D341Med (cell line): ENCODE results near the gene ZC3H12D.

Experiments used
- DNase-seq: peaks from one replicate; pipeline ENCODE4 v3.0.0; 2012; ENCODE audit warnings: low spot score

ZC3H12D gene

DNA sequence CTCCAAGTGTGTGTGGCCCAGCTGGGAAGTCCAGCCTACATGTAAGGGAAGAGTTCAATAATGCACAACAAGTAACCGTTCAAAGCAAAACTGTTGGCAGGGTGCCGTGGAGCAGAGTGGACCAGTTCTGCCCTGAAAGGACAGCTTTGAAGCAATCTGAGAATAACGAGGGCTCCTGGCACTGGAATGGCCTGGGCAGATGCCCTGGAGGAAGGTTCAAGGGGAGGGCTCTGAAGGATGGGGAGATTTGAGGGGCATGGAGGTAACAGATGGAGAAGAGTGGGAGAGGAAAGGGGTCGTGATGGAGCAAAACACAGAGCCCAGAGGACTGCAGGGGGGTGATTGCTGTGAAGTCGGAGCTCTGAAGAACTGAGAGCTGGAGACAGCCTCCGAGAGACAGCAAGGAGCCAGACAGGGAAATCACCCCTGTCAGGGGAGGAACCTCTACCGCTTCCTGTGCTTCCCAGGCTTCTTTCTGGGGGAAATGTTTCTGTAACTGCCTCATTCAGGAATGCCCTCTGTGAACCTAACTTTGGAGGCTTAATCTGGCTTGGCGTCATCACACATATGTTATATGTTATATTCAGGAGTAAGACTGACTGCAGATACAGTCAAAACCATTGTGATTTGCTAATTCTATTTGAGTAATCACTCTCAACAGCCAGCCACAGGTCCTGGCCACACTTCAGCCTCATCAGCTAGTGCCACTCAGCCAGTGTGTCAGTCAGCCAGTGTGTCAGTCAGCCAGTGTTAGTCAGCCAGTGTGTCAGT, 41.2 kb downstream of the ZC3H12D start:
- DNase-seq: no peak

DNA sequence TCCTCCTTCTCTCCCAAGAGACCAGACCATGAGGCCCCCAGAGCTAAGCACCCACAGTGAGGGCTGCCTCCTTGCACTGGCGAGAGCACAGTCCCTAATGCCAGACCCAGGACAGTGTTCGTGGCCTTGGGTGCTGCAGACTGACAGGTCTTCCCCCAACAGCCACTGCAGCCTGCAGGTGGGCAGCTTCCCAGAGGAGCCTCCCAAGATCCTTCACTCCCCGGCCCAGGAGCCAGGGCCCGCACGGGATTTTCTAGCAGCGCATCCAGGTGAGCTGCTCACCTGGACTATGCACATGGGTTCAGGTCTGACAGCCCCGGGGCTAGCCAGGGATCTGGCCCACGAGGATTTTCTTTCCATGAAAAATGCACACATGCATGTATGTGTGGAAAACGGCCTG, 43.1 kb downstream of the ZC3H12D start:
- peak; percentile 8 for DNase-seq

DNA sequence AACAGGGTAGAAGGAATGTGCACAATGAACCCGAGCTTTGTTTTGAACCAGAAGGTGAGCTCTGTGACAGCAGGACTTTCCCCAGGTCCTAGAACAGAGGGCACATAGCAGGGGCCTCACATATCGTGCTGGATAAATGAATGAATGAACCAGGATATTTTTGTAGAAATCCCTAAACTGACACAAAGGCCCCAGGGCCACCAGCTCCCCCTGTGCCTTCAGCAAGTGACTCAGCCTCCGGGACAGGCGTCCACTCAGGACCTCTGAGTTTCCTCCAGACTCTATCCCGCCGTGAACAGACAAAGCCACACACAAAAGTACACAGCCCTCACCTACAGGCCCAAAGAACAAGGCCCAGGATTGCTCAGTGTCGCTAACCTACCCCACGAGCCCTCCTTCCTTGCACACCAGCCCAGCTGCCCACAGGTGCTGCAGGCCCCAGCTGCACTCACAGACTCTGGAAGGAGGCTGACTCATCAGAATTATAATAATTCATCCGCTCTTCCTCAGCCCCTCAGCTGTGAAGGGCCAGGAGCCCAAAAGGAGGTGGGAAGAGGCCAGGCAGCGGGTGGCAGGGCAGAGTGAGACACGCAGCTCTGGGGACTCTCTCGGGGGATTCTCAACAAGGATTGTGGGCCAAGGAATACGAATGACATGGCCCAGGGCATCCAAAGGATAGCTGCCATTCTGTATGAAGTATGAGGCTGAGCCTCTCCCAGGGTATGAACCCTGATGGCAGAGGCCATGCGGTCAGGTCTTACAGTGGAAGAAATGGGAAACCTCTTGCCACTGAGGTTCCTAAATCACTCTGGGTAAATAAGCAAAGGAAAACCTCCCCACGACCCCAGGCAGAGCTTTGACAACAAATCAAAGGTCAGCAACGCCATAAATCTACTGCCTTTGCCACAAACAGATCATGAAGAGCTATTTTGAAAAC, 43.8 kb downstream of the ZC3H12D start:
- DNase-seq: peak; percentile 8

GRCh38 chr6:149439626-149440025, 45.2 kb downstream of the ZC3H12D start:
- no peak for DNase-seq

DNA sequence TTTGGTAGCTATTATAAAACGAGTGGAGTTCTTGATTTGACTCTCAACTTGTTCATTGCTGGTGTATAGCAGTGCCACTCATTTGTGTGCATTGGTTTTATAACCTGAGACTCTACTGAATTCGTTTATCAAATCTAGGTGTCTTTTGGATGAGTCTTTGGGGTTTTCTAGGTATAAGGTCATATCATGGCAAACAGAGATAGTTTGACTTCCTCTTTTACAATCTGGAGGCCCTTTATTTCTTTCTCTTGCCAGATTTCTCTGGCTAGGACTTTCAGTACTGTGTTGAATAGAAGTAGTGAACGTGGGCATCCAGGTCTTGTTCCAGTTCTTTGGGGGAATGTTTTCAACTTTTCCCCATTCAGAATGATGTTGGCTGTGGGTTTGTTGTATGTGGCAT, 46.0 kb downstream of the ZC3H12D start:
- no peak for DNase-seq

GRCh38 chr6:149437212-149437611, 47.6 kb downstream of the ZC3H12D start:
- DNase-seq: no peak

- DNase-seq: no peak
These were observed 48.2 kb downstream of the ZC3H12D start for GRCh38 chr6:149436647-149437046.

- DNase-seq: no peak
These were observed 48.8 kb downstream of the ZC3H12D start for GRCh38 chr6:149435919-149436586.

DNA sequence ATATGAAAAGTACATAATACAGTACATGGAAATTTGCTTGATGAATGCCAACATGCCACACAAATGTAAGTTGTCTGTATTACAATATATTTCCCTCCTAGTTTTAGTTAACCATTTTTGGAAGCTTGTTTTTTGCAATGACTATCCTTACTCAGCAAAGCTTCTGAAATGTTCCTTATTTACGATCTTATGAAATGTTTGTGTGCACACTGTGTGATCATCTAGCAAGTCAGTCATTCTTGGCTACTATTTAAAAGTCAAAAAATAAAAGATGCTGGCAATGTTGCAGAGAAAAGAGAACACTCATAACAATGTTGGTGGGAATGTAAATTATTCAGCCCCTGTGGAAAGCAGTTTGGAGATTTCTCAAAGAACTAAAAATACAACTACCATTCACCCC, 50.9 kb downstream of the ZC3H12D start:
- no peak for DNase-seq

- no peak for DNase-seq
These were observed 51.4 kb downstream of the ZC3H12D start for GRCh38 chr6:149433405-149433804.

DNA sequence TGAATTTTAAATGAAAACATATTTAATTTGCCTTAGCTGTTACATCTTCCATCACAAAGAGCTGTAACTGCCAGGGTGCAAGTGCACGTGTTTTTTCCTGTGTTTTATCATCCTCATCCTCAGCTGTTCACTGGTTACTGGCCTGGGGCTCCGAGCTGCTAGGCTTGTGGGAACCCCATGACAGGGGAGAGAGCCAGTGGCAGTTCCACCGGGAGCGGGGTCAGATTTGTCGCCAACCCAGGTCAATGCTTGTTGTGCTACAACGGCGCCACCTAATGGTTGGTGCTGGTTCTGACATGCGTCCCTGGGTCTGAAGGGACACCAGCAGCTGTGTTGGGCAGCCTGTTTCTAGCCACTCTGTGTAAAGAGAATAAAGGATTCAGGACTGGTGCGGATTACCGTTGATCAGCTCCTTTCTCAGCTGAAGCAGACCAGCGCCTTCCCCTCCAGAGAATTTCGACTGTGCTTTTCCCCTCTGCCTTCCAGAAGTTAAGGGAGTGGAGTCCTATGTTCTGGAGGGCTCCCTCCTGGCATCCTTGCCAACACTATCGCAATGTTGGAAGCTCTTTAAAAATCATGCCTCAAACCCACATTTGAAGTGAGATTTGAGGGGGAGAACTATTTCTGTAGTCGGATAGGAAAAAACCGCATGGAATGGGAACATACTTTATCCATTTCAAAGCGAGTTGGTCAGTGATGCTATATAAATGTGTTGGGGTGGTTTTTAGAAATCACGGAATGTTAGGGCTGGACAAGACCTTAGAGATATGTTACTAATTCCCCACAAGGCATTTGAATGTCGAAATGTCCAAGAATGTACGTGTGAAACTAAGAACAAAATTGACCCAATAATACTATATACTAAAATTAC, 52.7 kb downstream of the ZC3H12D start:
- peak; percentile 90 for DNase-seq

GRCh38 chr6:149429427-149430360, 55.1 kb downstream of the ZC3H12D start:
- no peak for DNase-seq

DNA sequence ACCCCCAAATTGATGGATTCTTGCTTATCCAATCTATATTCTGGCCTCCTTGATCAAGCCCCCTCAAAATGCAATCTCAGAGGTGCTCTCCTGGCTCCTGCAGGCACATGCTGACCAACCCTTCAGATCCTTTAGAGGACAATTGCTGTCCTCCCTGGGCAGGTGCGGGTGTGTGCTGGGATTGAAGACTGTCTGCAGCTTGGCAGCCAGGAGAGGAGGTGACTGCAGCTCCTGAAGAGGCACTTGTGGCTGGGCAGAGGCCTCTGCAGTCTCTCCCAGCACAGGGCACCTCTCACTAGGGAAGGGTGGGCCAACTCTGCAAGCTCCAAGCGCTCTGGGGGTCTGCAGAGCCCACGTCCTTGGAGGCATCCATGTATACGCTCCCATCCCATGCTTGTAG, 56.2 kb downstream of the ZC3H12D start:
- no peak for DNase-seq

DNA sequence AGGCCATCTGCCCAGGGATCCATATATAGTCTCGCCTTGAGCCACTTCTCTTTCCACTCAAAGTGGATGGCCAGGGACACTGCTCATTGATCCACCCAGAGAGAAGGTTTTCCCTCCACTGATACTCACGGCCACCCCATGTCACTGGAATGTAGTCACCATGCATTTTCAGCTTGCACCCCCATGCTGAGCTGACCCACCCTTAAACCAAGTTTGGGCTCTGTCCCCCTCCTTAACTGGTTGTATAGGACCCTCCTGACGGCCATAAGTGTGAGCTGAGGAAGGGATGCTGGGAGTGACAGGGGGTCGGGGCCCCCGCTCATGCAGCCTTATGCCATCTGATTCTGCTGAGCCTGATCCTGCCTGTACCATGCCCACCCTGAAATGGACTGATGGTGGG, 59.1 kb downstream of the ZC3H12D start:
- DNase-seq: no peak

- no peak for DNase-seq
These were observed 59.6 kb downstream of the ZC3H12D start for GRCh38 chr6:149425224-149425623.

- DNase-seq: no peak
These were observed 60.8 kb downstream of the ZC3H12D start for GRCh38 chr6:149423964-149424440.

DNA sequence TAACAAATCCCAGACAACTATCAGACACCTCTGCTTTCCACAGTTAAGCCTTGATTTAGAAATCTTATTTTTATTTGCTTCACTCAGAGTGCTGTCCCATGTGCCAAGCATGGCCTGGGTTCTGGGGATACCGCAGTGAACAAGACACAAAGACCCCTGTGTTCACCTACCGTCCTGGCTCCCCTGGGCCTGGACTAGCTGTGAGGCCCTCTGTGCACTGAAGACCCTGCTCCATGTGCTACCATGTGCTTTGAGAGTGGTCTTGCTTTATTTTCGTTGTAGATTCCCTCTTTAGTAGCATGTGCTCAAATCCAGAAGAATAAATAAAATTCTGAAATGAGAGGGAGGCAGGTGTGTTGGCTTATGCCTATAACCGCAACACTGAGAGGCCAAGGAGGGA, 62.2 kb downstream of the ZC3H12D start:
- no peak for DNase-seq

DNA sequence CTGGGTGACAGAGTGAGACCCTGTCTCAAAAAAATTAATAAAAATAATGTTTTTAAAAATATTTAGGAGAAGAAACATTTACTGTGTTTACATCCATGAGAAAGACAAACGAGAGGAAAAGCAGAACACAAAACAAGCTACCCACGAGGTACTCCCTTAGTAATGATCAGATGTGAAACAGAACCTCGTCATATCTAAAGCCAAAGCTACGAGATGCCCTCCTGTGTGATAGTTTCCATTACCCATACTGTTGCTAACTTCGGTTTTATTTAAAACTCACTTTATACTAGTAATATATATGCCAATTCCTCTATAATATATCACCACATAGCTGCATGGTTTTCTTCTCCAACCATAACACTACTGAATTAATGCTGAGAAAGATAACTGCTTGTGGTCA, 63.7 kb downstream of the ZC3H12D start:
- no peak for DNase-seq

- no peak for DNase-seq
These were observed 65.0 kb downstream of the ZC3H12D start for GRCh38 chr6:149419696-149420404.

DNA sequence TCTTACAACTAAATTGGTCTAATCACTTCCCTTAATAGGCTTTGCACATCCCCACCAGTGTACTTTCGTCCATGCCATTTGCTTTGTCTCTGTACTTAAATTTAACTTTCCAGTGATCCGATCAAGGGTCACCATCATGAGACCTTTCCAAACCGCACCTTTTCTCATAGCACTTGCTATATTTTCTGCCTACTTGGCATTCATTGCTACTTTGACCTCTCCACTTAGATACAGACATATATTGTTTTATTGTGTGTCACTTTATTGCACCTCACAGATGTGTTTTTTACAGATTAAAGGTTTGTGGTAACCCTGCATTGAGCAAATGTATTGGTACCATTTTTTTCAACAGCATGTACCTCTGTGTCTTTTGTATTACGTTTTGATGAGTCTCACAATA, 70.0 kb downstream of the ZC3H12D start:
- no peak for DNase-seq
